Measurements from ENCODE around the gene ZCCHC8.

DNA sequence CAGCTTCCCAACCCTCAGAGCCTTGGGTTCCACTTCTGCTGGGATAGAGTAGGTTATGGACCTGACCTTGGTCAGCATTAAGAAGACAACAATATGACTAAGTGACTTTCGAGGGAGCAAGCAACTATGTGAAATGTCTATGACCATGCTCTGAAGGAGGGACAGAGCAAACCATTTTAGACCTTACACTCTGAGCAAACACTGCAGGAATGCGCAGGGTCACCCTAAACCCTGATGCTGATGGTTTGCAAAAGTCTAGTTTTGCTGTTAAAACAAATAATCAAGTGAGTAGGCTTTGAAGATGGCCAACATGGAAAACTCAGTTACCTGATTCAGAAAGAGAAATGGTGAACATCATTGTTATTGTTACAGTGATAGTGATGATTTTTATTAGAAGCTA is 8.7 kb downstream of the ZCCHC8 start:
- no peak for TF ChIP-seq BHLHE40 (IDR thresholded peaks at IDR 0.05; ENCODE audit: borderline replicate concordance)
- TF ChIP-seq SP1 (IDR thresholded peaks at IDR 0.05), result no peak
- TF ChIP-seq LEF1 (IDR thresholded peaks at IDR 0.05; ENCODE audit: borderline replicate concordance), result no peak
- TF ChIP-seq CTBP1 (IDR thresholded peaks at IDR 0.05; ENCODE audit: borderline replicate concordance), result no peak
- TF ChIP-seq HDGF (IDR thresholded peaks at IDR 0.05; ENCODE audit: borderline replicate concordance), result no peak
- TF ChIP-seq, protein P1, sequence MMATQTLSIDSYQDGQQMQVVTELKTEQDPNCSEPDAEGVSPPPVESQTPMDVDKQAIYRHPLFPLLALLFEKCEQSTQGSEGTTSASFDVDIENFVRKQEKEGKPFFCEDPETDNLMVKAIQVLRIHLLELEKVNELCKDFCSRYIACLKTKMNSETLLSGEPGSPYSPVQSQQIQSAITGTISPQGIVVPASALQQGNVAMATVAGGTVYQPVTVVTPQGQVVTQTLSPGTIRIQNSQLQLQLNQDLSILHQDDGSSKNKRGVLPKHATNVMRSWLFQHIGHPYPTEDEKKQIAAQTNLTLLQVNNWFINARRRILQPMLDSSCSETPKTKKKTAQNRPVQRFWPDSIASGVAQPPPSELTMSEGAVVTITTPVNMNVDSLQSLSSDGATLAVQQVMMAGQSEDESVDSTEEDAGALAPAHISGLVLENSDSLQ (IDR thresholded peaks at IDR 0.05), result no peak
- TF ChIP-seq FOXM1 (IDR thresholded peaks at IDR 0.05; ENCODE audit: borderline replicate concordance), result no peak
- no peak for TF ChIP-seq ARNT (IDR thresholded peaks at IDR 0.05)
- no peak for TF ChIP-seq ZNF384 (IDR thresholded peaks at IDR 0.05)
- no peak for TF ChIP-seq FOXK2 (IDR thresholded peaks at IDR 0.05)
- TF ChIP-seq FOXA1 (IDR thresholded peaks at IDR 0.05), result no peak
- TF ChIP-seq SUZ12 (IDR thresholded peaks at IDR 0.05), result no peak
- TF ChIP-seq ELF4 (IDR thresholded peaks at IDR 0.05), result no peak
- TF ChIP-seq NFRKB (IDR thresholded peaks at IDR 0.05), result no peak

Measured in HEK293T (cell line).